ENCODE measurements around the gene SLC10A3. TPM values are rescaled to one million over a fixed set of nuclear protein-coding genes. Genes with fewer than 3 reads are reported as not detected.

SLC10A3 gene
- total and polyA plus RNA-seq, 2 of the 8 experiments (the other 6 are each of a cell fraction or from before 2014, with no cell fraction given) = 6.8 to 9.5 TPM

GRCh38 chrX:154465601-154466000 lies 24.8 kb downstream of the SLC10A3 start:
- no peak for DNase-seq (ENCODE audit: low read depth in 1 of 2, low spot score in 2 of 2)
- no peaks in the 10 kb centered on the region for H4K20me1 ChIP-seq (replicated peaks in 1 of 2; ENCODE audit: control insufficient read depth in 1 of 2, insufficient read depth in 2 of 2, low read length in 2 of 2)
- no peaks in the 10 kb centered on the region for H3K9me3 ChIP-seq (ENCODE audit: insufficient read depth in 2 of 2, low read depth in 1 of 2, low read length in 1 of 2)
- TF ChIP-seq ASH2L (IDR thresholded peaks at IDR 0.05; ENCODE audit: low read length) (no peak), YY1 (IDR thresholded peaks at IDR 0.05; ENCODE audit: low read depth, low read length) (no peak), NRF1 (IDR thresholded peaks at IDR 0.05; ENCODE audit: low read depth, low read length) (no peak), JUND (IDR thresholded peaks at IDR 0.05; ENCODE audit: low read length) (no peak), TBP (IDR thresholded peaks at IDR 0.05; ENCODE audit: low read depth, low read length) (no peak), KDM1A (IDR thresholded peaks at IDR 0.05; ENCODE audit: borderline replicate concordance, low read length) (no peak), MAFK (IDR thresholded peaks at IDR 0.05; ENCODE audit: low read depth, low read length) (no peak), CHD1 (IDR thresholded peaks at IDR 0.05; ENCODE audit: low read depth, low read length) (no peak), RXRA (IDR thresholded peaks at IDR 0.05; ENCODE audit: insufficient read depth, low read depth, low read length) (no peak), PHF8 (conservative IDR thresholded peaks at IDR 0.05; ENCODE audit: low read depth, low read length) (no peak), POLR2AphosphoS5 (IDR thresholded peaks at IDR 0.05; ENCODE audit: low read depth, low read length) (no peak), POU5F1 (IDR thresholded peaks at IDR 0.05; ENCODE audit: low read depth, low read length) (no peak), SIX5 (IDR thresholded peaks at IDR 0.05; ENCODE audit: low read depth, low read length) (no peak), KDM5A (IDR thresholded peaks at IDR 0.05; ENCODE audit: low read length) (no peak), CREB1 (IDR thresholded peaks at IDR 0.05) (no peak), SP2 (IDR thresholded peaks at IDR 0.05; ENCODE audit: low read length) (no peak), CBX5 (IDR thresholded peaks at IDR 0.05; ENCODE audit: low read depth, low read length) (no peak)

More at GRCh38 chrX:154465601-154466000, 24.8 kb downstream of the SLC10A3 start:
- H3K27me3 ChIP-seq (replicated peaks in 1 of 4; ENCODE audit: control insufficient read depth in 3 of 4, extremely low read depth in 1 of 4, insufficient read depth in 3 of 4, low read length in 3 of 4) = no peaks in the 10 kb centered on the region
- POLR2A ChIA-PET (ENCODE audit: partially characterized antibody) = interaction anchor here (1.0 to 1.4 kb wide), 2 partner anchors 10 to 42 kb away, joined by 3 read pairs; no protein-coding TSS in a partner anchor
- H4K5ac ChIP-seq (ENCODE audit: insufficient read length, low read depth, low read length) = no peak overlapping the region
- no peak overlapping the region for H3K4me2 ChIP-seq (ENCODE audit: insufficient read depth in 1 of 2, low read depth in 2 of 2, low read length in 2 of 2)
- H3K23me2 ChIP-seq (ENCODE audit: low read depth, low read length) = no peaks in the 10 kb centered on the region
- H3K79me1 ChIP-seq (ENCODE audit: low read depth, low read length) = no peaks in the 10 kb centered on the region
- no peak overlapping the region for H3K56ac ChIP-seq (replicated peaks; ENCODE audit: insufficient read length, low read depth, low read length)
- H2BK12ac ChIP-seq (ENCODE audit: low read depth, low read length) = no peak overlapping the region
- H4K8ac ChIP-seq (ENCODE audit: extremely low read depth, insufficient read depth, low read length) = no peak overlapping the region
- no peak overlapping the region for H2BK20ac ChIP-seq (ENCODE audit: low read length)
- H3K27ac ChIP-seq (ENCODE audit: low read depth, low read length) = no peak overlapping the region
- CTCF ChIA-PET (ENCODE audit: partially characterized antibody) = interaction anchor here (1.0 kb wide), 2 partner anchors 20 to 66 kb away, joined by 3 read pairs; no protein-coding TSS in a partner anchor
- no peak overlapping the region for H3K4me3 ChIP-seq (ENCODE audit: extremely low read depth in 1 of 4, insufficient read depth in 2 of 4, low read depth in 3 of 4, low read length in 4 of 4)
- H2BK120ac ChIP-seq (replicated peaks; ENCODE audit: low read depth, low read length) = no peak overlapping the region
- no peaks in the 10 kb centered on the region for H3K4me1 ChIP-seq (replicated peaks in 1 of 4; ENCODE audit: control insufficient read depth in 3 of 4, insufficient read depth in 4 of 4, low read length in 3 of 4)
- H3K23ac ChIP-seq (ENCODE audit: insufficient read length) = no peak overlapping the region
- no peak overlapping the region for H2AK5ac ChIP-seq (ENCODE audit: low read depth, low read length)
- no peak overlapping the region for H3K14ac ChIP-seq (ENCODE audit: insufficient read length)
- no peak overlapping the region for H2BK5ac ChIP-seq (ENCODE audit: low read depth, low read length)
- no peak overlapping the region for H4K91ac ChIP-seq (replicated peaks; ENCODE audit: insufficient read length, low read length)
- H2AFZ ChIP-seq (ENCODE audit: low read length) = no peak overlapping the region
- no CpG with 5 or more reads among the region's 14 CpGs for whole genome bisulfite sequencing, 2 experiments (ENCODE audit: extremely low coverage in 1 of 2, insufficient coverage in 1 of 2, insufficient read length in 1 of 2, insufficient replicate concordance in 2 of 2, low coverage in 1 of 2, low lambda C conversion rate in 2 of 2, missing lambda C conversion rate in 1 of 2)
- no peak for FAIRE-seq
- H3K4ac ChIP-seq (replicated peaks; ENCODE audit: insufficient read length, low read depth, low read length) = no peak overlapping the region
- no peaks in the 10 kb centered on the region for H3K79me2 ChIP-seq (ENCODE audit: control insufficient read depth in 1 of 2, insufficient read depth in 2 of 2, low read length in 2 of 2)
- peaks cover 0 to 29% (median 7%) of the 10 kb centered on the region in 4 experiments; a peak in 6 of 8 replicates for H3K36me3 ChIP-seq (ENCODE audit: control insufficient read depth in 2 of 4, insufficient read depth in 4 of 4, low read length in 3 of 4)
- no peak overlapping the region for H3K9ac ChIP-seq (replicated peaks in 1 of 4; ENCODE audit: extremely low read depth in 1 of 4, low read depth in 3 of 4, low read length in 3 of 4)
- no peak overlapping the region for H3K18ac ChIP-seq (ENCODE audit: extremely low read depth, low read length)
- H2BK15ac ChIP-seq (ENCODE audit: low read length) = no peak overlapping the region

All from H1 (cell line).